Measurements from ENCODE around the gene CNTFR.

Gene CNTFR

DNA sequence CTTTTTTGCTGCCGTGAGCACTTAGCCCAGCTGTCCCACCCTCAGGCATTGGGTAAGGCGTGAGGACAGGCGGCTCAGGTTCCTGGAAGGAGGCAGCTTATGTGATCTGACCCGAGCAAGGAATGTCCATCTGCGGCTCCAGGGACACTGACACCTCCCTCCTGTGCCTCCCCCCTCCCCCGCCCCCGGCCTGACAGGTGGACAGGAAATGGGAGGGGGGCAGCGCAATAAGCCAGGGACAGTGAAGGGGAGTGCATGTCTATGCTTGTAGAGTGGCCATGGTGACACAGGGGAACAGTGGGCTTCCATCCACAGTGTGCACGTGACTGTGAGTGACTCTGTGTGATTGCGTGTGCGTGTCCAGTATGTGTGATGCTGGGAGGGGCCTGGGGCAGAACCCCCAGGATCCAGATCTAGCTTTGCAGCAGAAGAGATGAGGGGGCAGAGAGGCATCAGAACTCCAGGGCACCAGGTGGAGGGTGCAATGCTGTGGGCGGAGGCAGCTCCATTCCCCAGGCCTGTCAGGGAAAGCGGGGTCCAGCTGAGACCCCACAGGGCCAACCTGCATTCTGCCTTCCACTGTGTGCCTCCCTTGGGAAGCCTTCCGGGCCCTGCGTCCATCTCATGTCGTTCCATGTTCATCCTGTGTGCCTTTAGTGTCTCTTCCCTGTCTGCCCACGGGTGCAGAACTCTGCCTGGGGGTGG lies 30.5 kb downstream of the CNTFR start:
- ChIA-PET POLR2A (no interaction called here), CTCF (interaction anchor here (0.8 to 1.4 kb wide), 3 partner anchors 32 to 122 kb away, joined by 3 to 7 read pairs (median 3); no protein-coding TSS in a partner anchor)
- DNase-seq (ENCODE audit: extremely low spot score): no peak
- TF ChIP-seq CTCF (IDR thresholded peaks at IDR 0.05; ENCODE audit: control extremely low read depth, extremely low read depth, low read depth, missing control alignments): no peak

- ChIA-PET CTCF (interaction anchor here (0.8 to 1.4 kb wide), 4 partner anchors 11 to 122 kb away, joined by 3 to 7 read pairs (median 3); no protein-coding TSS in a partner anchor), POLR2A (no interaction called here)
- DNase-seq (ENCODE audit: extremely low spot score): no peak
- TF ChIP-seq CTCF (IDR thresholded peaks at IDR 0.05; ENCODE audit: control extremely low read depth, extremely low read depth, low read depth, missing control alignments): no peak
Observed at GRCh38 chr9:34558364-34558763, 31.2 kb downstream of the CNTFR start.

DNA sequence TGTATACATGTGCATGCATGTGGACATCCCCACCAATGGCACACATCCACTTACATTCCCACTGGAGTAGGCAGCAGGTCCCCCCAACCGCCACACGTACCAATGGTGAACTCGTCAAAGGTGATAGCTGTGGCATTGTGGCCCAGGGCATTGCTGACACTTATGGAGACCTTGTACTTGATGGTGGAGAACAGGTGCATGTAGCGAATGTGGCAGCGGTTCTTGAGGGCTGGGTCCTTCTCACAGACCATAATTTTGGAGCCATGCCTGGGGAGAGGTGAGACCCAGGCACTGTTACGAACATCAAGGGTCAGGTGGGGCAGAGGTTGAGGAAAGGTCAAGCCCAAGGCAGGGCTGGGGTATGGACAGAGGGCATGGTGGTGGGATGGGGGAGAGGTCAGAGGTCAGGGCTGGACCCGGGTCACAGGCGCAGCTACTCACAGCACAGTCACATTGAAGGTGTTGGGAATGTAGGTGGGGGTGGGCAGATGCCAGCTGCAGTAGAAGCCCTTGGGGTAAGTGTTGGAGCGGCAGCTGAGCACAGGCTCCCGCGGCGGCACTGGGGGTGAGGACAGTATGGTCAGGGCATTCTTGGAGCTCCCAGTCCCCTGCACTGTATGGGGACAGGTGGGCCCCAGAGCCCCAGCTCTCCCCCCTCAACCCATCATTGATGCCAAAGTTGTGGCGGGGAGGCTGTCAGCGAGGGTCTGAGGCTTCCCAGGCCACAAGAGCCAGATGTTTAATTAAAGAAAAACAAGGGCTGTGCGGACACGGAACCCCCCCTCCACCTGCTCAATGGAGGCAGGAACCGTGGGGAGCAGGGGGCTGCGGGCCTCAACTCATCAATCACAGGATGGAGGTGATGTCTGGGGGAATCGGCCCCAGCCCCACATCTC lies 31.9 kb downstream of the CNTFR start:
- ChIA-PET CTCF (interaction anchor here (1.0 to 1.9 kb wide), 3 partner anchors 10 to 37 kb away, joined by 3 to 5 read pairs (median 3); no protein-coding TSS in a partner anchor), POLR2A (no interaction called here)
- TF ChIP-seq CTCF (IDR thresholded peaks at IDR 0.05; ENCODE audit: control extremely low read depth, extremely low read depth, low read depth, missing control alignments): no peak
- DNase-seq (ENCODE audit: extremely low spot score): no peak

DNA sequence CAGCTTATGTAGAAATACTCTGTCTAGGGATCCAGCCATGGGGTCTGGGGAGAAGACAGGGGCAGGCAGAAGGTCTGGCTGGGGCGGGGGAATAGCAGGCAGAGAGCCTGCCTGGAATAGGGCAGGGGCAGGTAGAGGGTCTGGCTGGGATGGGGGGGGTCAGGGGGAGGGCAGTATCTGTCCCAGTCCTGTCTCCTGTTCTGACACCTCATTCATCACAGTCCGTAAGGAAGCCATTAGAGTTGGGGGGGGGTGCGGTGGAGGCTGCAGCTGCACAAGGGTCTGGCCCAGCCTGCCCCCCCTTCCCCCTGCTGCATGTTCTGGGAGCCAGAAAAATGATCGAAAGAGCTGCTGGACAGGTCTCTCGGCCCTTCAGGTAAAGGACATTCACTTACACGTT lies 32.6 kb downstream of the CNTFR start:
- ChIA-PET POLR2A (no interaction called here), CTCF (interaction anchor here (1.9 kb wide), 1 partner anchor 9 kb away, joined by 5 read pairs; no protein-coding TSS in a partner anchor)

DNA sequence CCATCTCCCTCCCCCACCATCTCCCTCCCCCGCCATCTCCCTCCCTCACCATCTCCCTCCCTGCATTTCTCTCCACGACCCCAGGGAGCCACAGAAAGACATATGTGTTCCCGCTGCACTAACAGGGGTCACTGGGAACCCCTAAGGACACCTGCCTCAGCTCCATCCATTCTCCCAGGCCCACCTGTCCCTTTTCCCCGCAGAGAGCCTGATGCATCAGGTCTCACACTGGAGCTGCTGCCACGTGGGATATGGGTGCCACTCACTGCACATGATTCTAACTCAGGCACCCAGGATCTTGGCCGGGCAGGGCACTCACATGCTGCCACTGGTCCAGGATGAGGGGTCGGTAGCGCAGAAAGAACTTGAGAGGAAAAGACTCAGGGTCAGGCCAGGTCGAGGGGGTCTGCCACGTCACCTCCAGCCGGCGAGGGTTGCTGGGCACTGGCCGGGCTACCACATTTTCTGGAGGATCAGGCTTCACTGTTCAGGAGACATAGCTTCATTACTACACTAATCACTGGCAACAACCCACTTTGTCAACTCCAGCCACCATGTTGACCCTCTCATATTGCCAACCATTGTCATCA lies 33.5 kb downstream of the CNTFR start:
- ChIA-PET CTCF (interaction anchor here (1.1 to 1.9 kb wide), 3 partner anchors 8 to 78 kb away, joined by 3 to 5 read pairs (median 4); no protein-coding TSS in a partner anchor), POLR2A (no interaction called here)
- DNase-seq (ENCODE audit: extremely low spot score): no peak
- no peak for TF ChIP-seq CTCF (IDR thresholded peaks at IDR 0.05; ENCODE audit: control extremely low read depth, extremely low read depth, low read depth, missing control alignments)

More for the DNA sequence above, 32.6 kb downstream of the CNTFR start:
- no peak for TF ChIP-seq CTCF (IDR thresholded peaks at IDR 0.05; ENCODE audit: control extremely low read depth, extremely low read depth, low read depth, missing control alignments)
- no peak for DNase-seq (ENCODE audit: extremely low spot score)

- DNase-seq (ENCODE audit: extremely low spot score): no peak
- CTCF ChIA-PET: interaction anchor here (1.1 to 1.9 kb wide), 3 partner anchors 8 to 79 kb away, joined by 3 to 5 read pairs (median 4); no protein-coding TSS in a partner anchor
- POLR2A ChIA-PET: no interaction called here
- no peak for TF ChIP-seq CTCF (IDR thresholded peaks at IDR 0.05; ENCODE audit: control extremely low read depth, extremely low read depth, low read depth, missing control alignments)
Observed at GRCh38 chr9:34555500-34555899, 34.0 kb downstream of the CNTFR start.
